Keratinocyte (primary cell): ENCODE data around the gene ZNF878. TPM values are rescaled to one million over a fixed set of nuclear protein-coding genes. Genes with fewer than 3 reads are reported as not detected.

ENCODE experiments used
- DNase-seq: peaks from one replicate; pipeline ENCODE4 v3.0.0-alpha.2; 2011; ENCODE audit warnings: low read depth, missing footprints, low spot score
- FAIRE-seq: peaks from 2 replicates; lab custom pipeline; 2011; peaks lifted over from hg19 to GRCh38; lab: Jason Lieb, UNC
- H2AFZ ChIP-seq: 2 replicates; pipeline ENCODE4 v1.6.0; 2012; ENCODE audit warnings: low read length, control low read depth, inconsistent platforms; ENCODE audit not compliant: control insufficient read depth
- H3K27ac ChIP-seq: 2 replicates; pipeline ENCODE4 v1.5.1; 2011; ENCODE audit warnings: low read length; ENCODE audit not compliant: control insufficient read depth, insufficient read depth
- H3K27me3 ChIP-seq: 3 replicates; pipeline ENCODE4 v1.6.0; 2011; ENCODE audit warnings: low read length; ENCODE audit not compliant: control insufficient read depth, insufficient read depth; ENCODE audit errors: extremely low read depth
- H3K36me3 ChIP-seq, 2 experiments: 2 replicates in 1 of 2; 3 replicates in 1 of 2; pipeline ENCODE4 v1.5.1; 2011; ENCODE audit warnings: low read length in 2 of 2, mild to moderate bottlenecking in 1 of 2; ENCODE audit not compliant: control insufficient read depth in 2 of 2, insufficient read depth in 2 of 2; ENCODE audit errors: extremely low read depth in 1 of 2
- H3K4me1 ChIP-seq: 3 replicates; pipeline ENCODE4 v1.5.1; 2011; ENCODE audit warnings: low read length; ENCODE audit not compliant: control insufficient read depth, insufficient read depth; ENCODE audit errors: extremely low read depth
- H3K4me2 ChIP-seq: 3 replicates; pipeline ENCODE4 v1.6.0; 2011; ENCODE audit warnings: low read depth, low read length; ENCODE audit not compliant: control insufficient read depth, insufficient read depth; ENCODE audit errors: extremely low read depth
- H3K4me3 ChIP-seq, 3 experiments: fragments of 200-600 bp in 1 of 3; sonication (generic) in 1 of 3; 2 replicates in 2 of 3; 3 replicates in 1 of 3; pipeline ENCODE4 v1.5.1; 2011 to 2016; ENCODE audit warnings: low read length in 3 of 3, mild to moderate bottlenecking in 3 of 3, control low read depth in 2 of 3, inconsistent platforms in 1 of 3, low read depth in 1 of 3, mixed read lengths in 1 of 3, mixed run types in 1 of 3, moderate library complexity in 1 of 3; ENCODE audit not compliant: control insufficient read depth in 2 of 3, insufficient read depth in 2 of 3; ENCODE audit errors: extremely low read depth in 1 of 3
- H3K79me2 ChIP-seq: 2 replicates; pipeline ENCODE4 v1.6.0; 2012; ENCODE audit warnings: low read length; ENCODE audit not compliant: control insufficient read depth, insufficient read depth
- H3K9ac ChIP-seq: 3 replicates; pipeline ENCODE4 v1.6.0; 2011; ENCODE audit warnings: low read length; ENCODE audit not compliant: control insufficient read depth, insufficient read depth; ENCODE audit errors: extremely low read depth
- H3K9me1 ChIP-seq: 3 replicates; pipeline ENCODE4 v1.6.0; 2011; ENCODE audit warnings: low read length; ENCODE audit not compliant: control insufficient read depth, insufficient read depth; ENCODE audit errors: extremely low read depth
- H3K9me3 ChIP-seq: 2 replicates; pipeline ENCODE4 v1.5.1; 2012; ENCODE audit warnings: low read depth, low read length; ENCODE audit not compliant: control insufficient read depth
- H4K20me1 ChIP-seq: 3 replicates; pipeline ENCODE4 v1.6.0; 2011; ENCODE audit warnings: low read length; ENCODE audit not compliant: control insufficient read depth, insufficient read depth; ENCODE audit errors: extremely low read depth
- CTCF ChIP-seq, 3 experiments: IDR thresholded peaks in 1 of 3; conservative IDR thresholded peaks in 1 of 3; optimal IDR thresholded peaks in 1 of 3; 2 replicates in 2 of 3; 3 replicates in 1 of 3; pipeline versions ENCODE3 to v1.5.1; 2011; ENCODE audit warnings: low read length in 3 of 3, mild to moderate bottlenecking in 3 of 3, moderate library complexity in 2 of 3, control low read depth in 1 of 3, inconsistent platforms in 1 of 3; ENCODE audit not compliant: insufficient read depth in 2 of 3; ENCODE audit errors: extremely low read depth in 1 of 3
- EZH2 ChIP-seq: IDR thresholded peaks from one replicate; pipeline ENCODE4 v1.6.1; 2012; ENCODE audit warnings: inconsistent platforms, mild to moderate bottlenecking, low read length, moderate library complexity
- dilution Hi-C: fragments of 300-500 bp; cut with MboI; formaldehyde crosslinking; loops from one replicate; pipeline ENCODE4 v1.7.0; 2020; ENCODE audit warnings: low sequenced_read_pairs; ENCODE audit not compliant: extremely low pct_ligation_motif_present
- polyA plus RNA-seq, 5 experiments: library from polyadenylated mRNA; depleted of rRNA in 3 of 5; stranded (reverse) in 3 of 5; stranded (forward) in 1 of 5; unstranded in 1 of 5; fragments of >200 nt; gene quantifications; 1 replicate in 1 of 5; 2 replicates in 3 of 5; 3 replicates in 1 of 5; pipeline versions ENCODE4 v1.2.1 to v1.2.3, GENCODE V29; 2011 to 2012; ENCODE audit warnings: missing spikeins in 2 of 5, low read depth in 1 of 5, low replicate concordance in 1 of 5

ZNF878 gene
- polyA plus RNA-seq, 1 donor (not counting 4 experiments of a cell fraction or from before 2014, with no cell fraction given) = 0.29 TPM

DNA sequence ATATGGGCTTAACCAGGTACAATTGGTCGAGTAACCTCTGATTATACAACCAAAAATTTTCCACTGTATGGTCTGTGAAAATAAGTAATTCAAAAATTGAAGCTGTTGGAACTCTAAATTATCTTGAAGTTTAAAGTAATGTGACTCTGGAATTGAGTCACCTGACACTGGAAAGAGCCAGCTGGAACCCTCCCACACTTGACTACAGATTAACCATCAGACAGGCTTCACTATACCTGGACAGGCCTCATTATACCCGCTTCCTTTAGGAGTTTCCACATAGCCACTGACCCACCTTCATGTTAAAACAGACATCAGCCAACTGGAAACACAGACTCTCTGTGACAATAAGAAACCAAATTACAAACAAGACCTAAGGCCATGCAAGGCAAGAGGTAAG is 18.6 kb downstream of the ZNF878 start:
- DNase-seq = no peak
- H3K4me2 ChIP-seq = peak overlapping the region; percentile 88
- no peak overlapping the region for H3K27ac ChIP-seq
- H4K20me1 ChIP-seq = no peaks in the 10 kb centered on the region
- peaks cover 4% of the 10 kb centered on the region for H3K4me1 ChIP-seq
- peaks cover 2% of the 10 kb centered on the region for H3K79me2 ChIP-seq
- peak overlapping the region in 2 of 3 experiments; percentile 85 to 93 for H3K4me3 ChIP-seq
- H2AFZ ChIP-seq = peak overlapping the region; percentile 98
- H3K27me3 ChIP-seq = no peaks in the 10 kb centered on the region
- no peaks in the 10 kb centered on the region for H3K9me3 ChIP-seq
- dilution Hi-C loops = no loop called here
- H3K36me3 ChIP-seq = no peaks in the 10 kb centered on the region
- FAIRE-seq = no peak
- H3K9me1 ChIP-seq = no peaks in the 10 kb centered on the region
- TF ChIP-seq EZH2 = no peak
- TF ChIP-seq CTCF (optimal IDR thresholded peaks at IDR 0.05 in 1 of 3, IDR thresholded peaks at IDR 0.05 in 1 of 3, conservative IDR thresholded peaks at IDR 0.05 in 1 of 3; ENCODE audit: extremely low read depth in 1 of 3, insufficient read depth in 2 of 3, low read length in 3 of 3) = no peak
- no peak overlapping the region for H3K9ac ChIP-seq

GRCh38 chr19:12015753-12016116 is 37.0 kb downstream of the ZNF878 start:
- FAIRE-seq = no peak
- Histone ChIP-seq H3K4me1 (no peaks in the 10 kb centered on the region), H3K27ac (no peak overlapping the region), H3K9me3 (peaks cover 32% of the 10 kb centered on the region), H3K36me3 (peaks cover 3 to 27% of the 10 kb centered on the region in 2 experiments), H2AFZ (no peak overlapping the region), H3K4me3 (no peak overlapping the region), H3K9me1 (no peaks in the 10 kb centered on the region), H3K4me2 (no peak overlapping the region), H3K9ac (no peak overlapping the region), H4K20me1 (no peaks in the 10 kb centered on the region), H3K79me2 (no peaks in the 10 kb centered on the region), H3K27me3 (no peaks in the 10 kb centered on the region)
- dilution Hi-C loops = no loop called here
- no peak for DNase-seq
- TF ChIP-seq EZH2 (no peak), CTCF (optimal IDR thresholded peaks at IDR 0.05 in 1 of 3, IDR thresholded peaks at IDR 0.05 in 1 of 3, conservative IDR thresholded peaks at IDR 0.05 in 1 of 3; ENCODE audit: extremely low read depth in 1 of 3, insufficient read depth in 2 of 3, low read length in 3 of 3) (no peak)
